GM12864 (cell line): ENCODE measurements around the gene TATDN2.

ENCODE experiments used
- DNase-seq: peaks from one replicate; pipeline ENCODE4 v3.0.0-alpha.2; 2011; ENCODE audit warnings: low read depth
- H3K4me3 ChIP-seq: 2 replicates; pipeline ENCODE4 v1.5.1; 2011; ENCODE audit warnings: mild to moderate bottlenecking, low read depth, low read length, control low read depth
- TF ChIP-seq, protein P1 (sequence below): IDR thresholded peaks from 2 replicates; pipeline ENCODE4 v1.5.1; 2011; ENCODE audit warnings: low read depth, mild to moderate bottlenecking, moderate library complexity, low read length, control low read depth, inconsistent platforms; ENCODE audit errors: missing control alignments

TATDN2 gene

GRCh38 chr3:10228248-10228950 is 19.9 kb upstream of the TATDN2 start:
- H3K4me3 ChIP-seq = no peak overlapping the region
- DNase-seq = no peak
- TF ChIP-seq, protein P1, sequence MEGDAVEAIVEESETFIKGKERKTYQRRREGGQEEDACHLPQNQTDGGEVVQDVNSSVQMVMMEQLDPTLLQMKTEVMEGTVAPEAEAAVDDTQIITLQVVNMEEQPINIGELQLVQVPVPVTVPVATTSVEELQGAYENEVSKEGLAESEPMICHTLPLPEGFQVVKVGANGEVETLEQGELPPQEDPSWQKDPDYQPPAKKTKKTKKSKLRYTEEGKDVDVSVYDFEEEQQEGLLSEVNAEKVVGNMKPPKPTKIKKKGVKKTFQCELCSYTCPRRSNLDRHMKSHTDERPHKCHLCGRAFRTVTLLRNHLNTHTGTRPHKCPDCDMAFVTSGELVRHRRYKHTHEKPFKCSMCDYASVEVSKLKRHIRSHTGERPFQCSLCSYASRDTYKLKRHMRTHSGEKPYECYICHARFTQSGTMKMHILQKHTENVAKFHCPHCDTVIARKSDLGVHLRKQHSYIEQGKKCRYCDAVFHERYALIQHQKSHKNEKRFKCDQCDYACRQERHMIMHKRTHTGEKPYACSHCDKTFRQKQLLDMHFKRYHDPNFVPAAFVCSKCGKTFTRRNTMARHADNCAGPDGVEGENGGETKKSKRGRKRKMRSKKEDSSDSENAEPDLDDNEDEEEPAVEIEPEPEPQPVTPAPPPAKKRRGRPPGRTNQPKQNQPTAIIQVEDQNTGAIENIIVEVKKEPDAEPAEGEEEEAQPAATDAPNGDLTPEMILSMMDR = no peak

DNA sequence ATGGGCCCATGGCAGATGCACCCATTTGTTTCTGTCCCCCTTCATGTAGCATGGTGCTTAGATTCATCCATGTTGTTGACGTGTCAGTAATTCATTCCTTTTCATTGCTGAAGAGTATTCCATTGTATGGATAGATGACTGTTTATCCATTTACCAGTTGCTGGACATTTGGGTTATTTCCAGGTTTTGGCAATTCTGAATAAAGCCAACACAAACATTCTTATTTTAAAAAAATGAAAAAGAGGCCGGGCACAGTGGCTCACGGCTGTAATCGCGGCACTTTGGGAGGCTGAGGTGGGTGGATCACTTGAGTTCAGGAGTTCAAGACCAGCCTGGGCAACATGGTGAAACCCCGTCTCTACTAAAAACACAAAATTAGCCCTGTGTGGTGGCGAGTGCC is 18.7 kb upstream of the TATDN2 start:
- no peak for DNase-seq
- H3K4me3 ChIP-seq = no peak overlapping the region
- TF ChIP-seq, protein P1 = no peak

- DNase-seq = no peak
These were observed 16.1 kb upstream of the TATDN2 start for GRCh38 chr3:10232137-10232536.

DNA sequence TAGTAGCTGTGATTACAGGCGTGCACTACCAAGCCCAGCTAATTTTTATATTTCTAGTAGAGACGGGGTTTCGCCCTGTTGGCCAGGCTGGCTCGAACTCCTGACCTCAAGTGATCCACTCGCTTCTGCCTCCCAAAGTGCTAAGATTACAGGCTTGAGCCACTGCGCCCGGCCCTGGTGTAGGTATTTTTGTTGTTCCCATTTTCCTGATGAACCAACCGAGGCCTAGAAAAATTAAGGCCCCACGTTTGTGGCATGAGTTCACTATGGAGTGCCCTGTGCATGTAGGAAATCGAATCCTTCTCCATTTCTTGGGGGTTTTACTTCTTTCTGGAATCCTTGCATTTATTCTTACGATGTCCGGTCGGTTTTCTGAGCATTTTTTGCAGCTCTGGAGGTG is 14.3 kb upstream of the TATDN2 start:
- TF ChIP-seq, protein P1 = no peak
- DNase-seq = no peak
- no peak overlapping the region for H3K4me3 ChIP-seq

More at GRCh38 chr3:10232137-10232536, 16.1 kb upstream of the TATDN2 start:
- TF ChIP-seq, protein P1 = no peak
- H3K4me3 ChIP-seq = no peak overlapping the region

DNA sequence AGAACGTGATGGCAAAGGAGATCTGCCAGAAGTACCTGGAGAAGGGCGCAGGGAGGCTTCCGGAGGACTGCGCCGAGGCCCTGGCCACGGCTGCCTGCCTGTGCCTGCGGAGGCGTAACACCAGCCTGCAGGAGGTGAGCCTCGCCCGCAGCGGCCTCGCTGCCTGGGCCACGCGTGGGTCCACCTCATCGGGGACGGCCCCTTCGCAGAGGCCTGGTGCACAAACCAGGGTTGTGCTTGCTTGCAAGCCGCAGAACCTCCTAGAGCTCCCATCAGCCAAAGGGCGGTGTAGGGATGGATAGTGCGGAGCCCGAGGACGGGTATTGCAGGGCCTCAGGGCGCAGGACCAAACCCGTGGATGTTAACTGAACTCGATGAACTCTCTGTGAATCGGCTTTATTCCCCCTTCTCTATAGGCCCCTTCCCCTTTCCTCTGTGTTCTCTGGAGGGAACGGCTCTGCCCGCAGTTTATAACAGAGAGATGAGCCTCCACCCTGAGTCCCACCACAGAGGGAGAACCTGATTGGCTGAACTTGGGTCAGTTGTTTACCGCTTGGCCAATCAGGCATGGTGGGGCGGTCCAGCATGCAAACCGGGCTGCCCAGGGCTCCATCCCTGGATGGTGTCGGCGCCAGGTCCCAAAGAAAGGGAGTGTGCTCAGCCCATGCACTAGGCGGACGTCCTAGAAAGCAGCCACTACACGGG is 13.6 kb upstream of the TATDN2 start:
- TF ChIP-seq, protein P1 = no peak
- DNase-seq = no peak
- H3K4me3 ChIP-seq = no peak overlapping the region

DNA sequence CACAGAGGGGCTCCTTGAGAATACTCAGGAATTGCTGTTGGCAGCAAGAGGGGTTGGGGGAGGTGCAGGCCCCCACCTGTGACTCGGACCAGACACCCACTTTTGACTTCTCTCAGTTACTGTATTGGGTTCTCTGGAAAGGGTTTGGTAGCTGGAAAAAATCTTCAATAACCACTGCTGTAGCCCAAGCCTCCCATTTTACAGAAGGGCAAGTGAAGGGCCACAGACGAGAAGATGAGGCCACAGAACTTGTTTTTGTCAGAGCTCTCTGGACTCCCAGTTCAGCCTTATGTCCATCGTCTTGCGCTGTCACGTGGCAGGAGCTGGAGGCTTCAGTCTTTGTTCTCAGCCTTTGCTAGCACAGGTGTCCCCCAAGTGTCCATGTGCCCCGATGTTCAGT is 12.7 kb upstream of the TATDN2 start:
- H3K4me3 ChIP-seq = no peak overlapping the region
- TF ChIP-seq, protein P1 = no peak
- no peak for DNase-seq
